T-cell (primary cell): ENCODE measurements around the gene APH1B. TPM values are rescaled to one million over a fixed set of nuclear protein-coding genes. Genes with fewer than 3 reads are reported as not detected.

ENCODE experiments used
- ATAC-seq, 4 experiments: fragments of 200-7000 bp in 3 of 4; fragments of 150-1000 bp in 1 of 4; cut with Tn5 transposase; replicated peaks in 1 of 4; 1 replicate in 3 of 4; 2 replicates in 1 of 4; pipeline ENCODE4 v1.10.0; 2021; ENCODE audit warnings: moderate library complexity in 3 of 4, mild to moderate bottlenecking in 2 of 4, moderate number of reproducible peaks in 1 of 4
- CTCF ChIA-PET, 2 donors: fragments of 300-600 bp; sonication (Branson Sonifier 250); formaldehyde crosslinking; loops; one replicate each; lab custom pipeline; 2022; ENCODE audit warnings: antibody characterized with exemption in 2 of 2; lab: Charles Lee
- POLR2A ChIA-PET, 2 donors: fragments of 300-600 bp; sonication (Branson Sonifier 250); formaldehyde crosslinking; loops; one replicate each; lab custom pipeline; 2022; ENCODE audit warnings: antibody characterized with exemption in 2 of 2; lab: Charles Lee
- DNase-seq, 35 experiments: peaks; one replicate each; pipeline versions ENCODE4 v3.0.0 to v3.0.0-alpha.2; 2013 to 2023
- H3K27ac ChIP-seq: one replicate; pipeline ENCODE4 v1.5.1; 2013; ENCODE audit warnings: low read length
- H3K27me3 ChIP-seq, 2 experiments: replicated peaks in 1 of 2; 1 replicate in 1 of 2; 2 replicates in 1 of 2; pipeline versions ENCODE4 v1.6.1 to v1.7.0; 2013; ENCODE audit warnings: low read length in 1 of 2, mixed read lengths in 1 of 2; ENCODE audit not compliant: control insufficient read depth in 2 of 2, insufficient read depth in 2 of 2; ENCODE audit errors: extremely low read depth in 1 of 2
- H3K36me3 ChIP-seq, 2 donors: 1 replicate in 1 of 2; 2 replicates in 1 of 2; pipeline versions ENCODE4 v1.6.1 to v1.7.0; 2013; ENCODE audit warnings: low read length in 1 of 2; ENCODE audit not compliant: control insufficient read depth in 2 of 2, insufficient read depth in 1 of 2; ENCODE audit errors: extremely low read depth in 1 of 2
- H3K4me1 ChIP-seq, 2 experiments: 1 replicate in 1 of 2; 2 replicates in 1 of 2; pipeline versions ENCODE4 v1.6.1 to v1.7.0; 2013; ENCODE audit warnings: low read length in 2 of 2, mixed read lengths in 1 of 2; ENCODE audit not compliant: insufficient read depth in 2 of 2, control insufficient read depth in 1 of 2; ENCODE audit errors: extremely low read depth in 1 of 2
- H3K4me3 ChIP-seq, 2 donors: 1 replicate in 1 of 2; 2 replicates in 1 of 2; pipeline versions ENCODE4 v1.5.1 to v1.7.0; 2013; ENCODE audit warnings: mild to moderate bottlenecking in 2 of 2, low read length in 1 of 2, moderate library complexity in 1 of 2; ENCODE audit not compliant: control insufficient read depth in 1 of 2; ENCODE audit errors: extremely low read depth in 1 of 2
- H3K9me3 ChIP-seq: 2 replicates; pipeline ENCODE4 v1.7.0; 2013
- H3K27ac Mint-ChIP-seq, 2 donors: one replicate each; pipeline ENCODE4 v1.8.0; 2020 to 2021; ENCODE audit warnings: mild to moderate bottlenecking in 2 of 2, mixed read lengths in 2 of 2
- H3K27me3 Mint-ChIP-seq, 2 donors: one replicate each; pipeline ENCODE4 v1.8.0; 2021 to 2022; ENCODE audit warnings: mixed read lengths in 2 of 2
- H3K36me3 Mint-ChIP-seq: one replicate; pipeline ENCODE4 v1.8.0; 2021; ENCODE audit warnings: mixed read lengths
- H3K4me1 Mint-ChIP-seq, 3 donors: one replicate each; pipeline ENCODE4 v1.8.0; 2020 to 2022; ENCODE audit warnings: mixed read lengths in 3 of 3, mild to moderate bottlenecking in 1 of 3
- H3K4me3 Mint-ChIP-seq, 3 donors: one replicate each; pipeline ENCODE4 v1.8.0; 2020 to 2022; ENCODE audit warnings: mild to moderate bottlenecking in 3 of 3, mixed read lengths in 3 of 3, moderate library complexity in 3 of 3
- H3K9me3 Mint-ChIP-seq, 3 donors: one replicate each; pipeline ENCODE4 v1.8.0; 2020 to 2022; ENCODE audit warnings: mixed read lengths in 3 of 3
- WGBS: methylation state at CpG from one replicate; pipeline ENCODE4 v1.1.5; 2013; ENCODE audit warnings: missing lambda C conversion rate; ENCODE audit not compliant: insufficient coverage; 5-methylcytosine and 5-hydroxymethylcytosine counted together
- total RNA-seq, 35 experiments: library from RNA in 6 of 35; stranded (reverse) in 6 of 35; fragments of 120-200 nt in 1 of 35; gene quantifications; one replicate each; pipeline versions ENCODE4 v1.2.1 to v1.2.4 and lab custom pipeline; 2013 to 2026

The APH1B gene
- total RNA-seq, 5 donors from 2014 or later (not counting 1 experiment from before 2014, with no cell fraction given) = 17.0 to 27.4 (median 20.9) TPM

- H3K36me3 ChIP-seq = no peaks in the 10 kb centered on the region
- Mint-ChIP-seq H3K4me3 (no peak overlapping the region), H3K36me3 (no peaks in the 10 kb centered on the region), H3K27ac (no peak overlapping the region), H3K9me3 (no peaks in the 10 kb centered on the region), H3K27me3 (peaks cover 5 to 9% of the 10 kb centered on the region in 2 donors), H3K4me1 (no peaks in the 10 kb centered on the region)
- no peaks in the 10 kb centered on the region for H3K9me3 ChIP-seq
- ATAC-seq (no peak), DNase-seq (no peak)
- CTCF ChIA-PET = no interaction called here
- H3K4me1 ChIP-seq = no peaks in the 10 kb centered on the region
- H3K27ac ChIP-seq = no peak overlapping the region
- H3K4me3 ChIP-seq = no peak overlapping the region
- H3K27me3 ChIP-seq = peaks cover 0 to 3% of the 10 kb centered on the region in 2 experiments
- WGBS = 100% methylated on average over 4 of the region's 4 CpGs
- POLR2A ChIA-PET = no interaction called here
Observed at GRCh38 chr15:63357061-63357460, 79.7 kb downstream of the APH1B start.

- H3K27ac ChIP-seq = no peak overlapping the region
- no peaks in the 10 kb centered on the region for H3K4me1 ChIP-seq
- ATAC-seq = no peak
- Mint-ChIP-seq H3K9me3 (no peaks in the 10 kb centered on the region), H3K27me3 (peaks cover 5 to 12% of the 10 kb centered on the region in 2 donors), H3K4me1 (no peaks in the 10 kb centered on the region), H3K27ac (no peak overlapping the region), H3K4me3 (no peak overlapping the region), H3K36me3 (no peaks in the 10 kb centered on the region)
- DNase-seq = no peak
- no peak overlapping the region for H3K4me3 ChIP-seq
- ChIA-PET CTCF (no interaction called here), POLR2A (no interaction called here)
- H3K36me3 ChIP-seq = no peaks in the 10 kb centered on the region
- H3K9me3 ChIP-seq = no peaks in the 10 kb centered on the region
- peaks cover 0 to 7% of the 10 kb centered on the region in 2 experiments for H3K27me3 ChIP-seq
- no CpG with 5 or more reads among the region's 3 CpGs for WGBS
Observed at GRCh38 chr15:63357731-63358130, 80.3 kb downstream of the APH1B start.

DNA sequence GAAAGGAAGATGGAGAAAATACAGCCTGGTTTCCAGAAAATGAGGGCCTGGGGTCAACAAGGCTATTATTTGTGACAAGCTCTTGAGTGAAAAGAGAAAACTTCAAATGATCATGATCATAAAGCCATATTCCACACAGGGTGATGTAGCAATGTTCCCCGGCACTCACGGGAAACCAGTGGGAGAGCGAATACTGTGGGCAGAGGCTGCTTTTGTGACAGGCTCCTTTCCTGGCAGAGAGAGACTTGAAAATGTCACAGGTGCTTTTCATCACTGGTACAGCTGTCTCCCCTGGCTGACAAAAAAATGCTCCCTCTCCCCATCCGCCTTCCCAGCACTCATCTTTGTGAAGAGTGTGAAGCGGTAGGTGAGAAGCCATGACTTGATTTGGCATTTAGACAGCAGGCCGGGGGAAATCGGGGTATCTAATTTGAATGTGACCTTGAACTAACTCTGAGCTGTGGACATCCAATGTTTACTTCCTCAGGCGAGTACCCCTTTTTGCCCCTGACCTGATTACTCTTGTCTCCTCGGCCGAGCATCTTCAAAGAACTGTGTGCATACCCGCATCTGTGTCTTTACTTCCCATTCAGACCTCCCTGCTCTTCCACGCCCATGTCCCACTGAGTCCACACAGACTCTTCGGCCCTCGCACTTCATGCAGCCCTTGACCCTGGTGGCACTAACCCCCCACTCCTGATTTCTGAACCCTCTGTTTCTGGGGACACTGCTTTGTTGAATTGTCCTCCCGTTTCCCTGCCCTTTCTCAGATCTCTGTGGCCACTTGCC, 81.0 kb downstream of the APH1B start:
- H3K4me3 Mint-ChIP-seq = no peak overlapping the region
- no peak overlapping the region for H3K27ac ChIP-seq
- no peak for ATAC-seq
- no peaks in the 10 kb centered on the region for H3K36me3 Mint-ChIP-seq
- H3K4me3 ChIP-seq = no peak overlapping the region
- H3K9me3 Mint-ChIP-seq = no peaks in the 10 kb centered on the region
- WGBS = 82% methylated on average over 14 of the region's 15 CpGs
- CTCF ChIA-PET = no interaction called here
- no peaks in the 10 kb centered on the region for H3K4me1 ChIP-seq
- no peaks in the 10 kb centered on the region for H3K9me3 ChIP-seq
- H3K36me3 ChIP-seq = no peaks in the 10 kb centered on the region
- H3K27me3 Mint-ChIP-seq = peaks cover 5 to 12% of the 10 kb centered on the region in 2 donors
- H3K4me1 Mint-ChIP-seq = no peaks in the 10 kb centered on the region
- H3K27me3 ChIP-seq = peaks cover 0 to 7% of the 10 kb centered on the region in 2 experiments
- POLR2A ChIA-PET = no interaction called here
- no peak for DNase-seq
- H3K27ac Mint-ChIP-seq = no peak overlapping the region

Other genes with a start within 250 kb of the APH1B start
- gene TPM1, start 234.9 kb upstream of the APH1B start, total RNA-seq = 10 to 100 TPM; 12.1 to 27.0 (median 23.3) TPM
- 10 to 100 TPM; 10.9 to 14.9 (median 12.2) TPM for gene LACTB, start 155.7 kb upstream of the APH1B start, total RNA-seq
- gene RPS27L, start 120.1 kb upstream of the APH1B start, total RNA-seq = 100 to 1,000 TPM in 3 of 5 donors, 10 to 100 TPM in 2; 48.3 to 123 (median 106) TPM
- 10 to 100 TPM; 52.2 to 66.7 (median 55.7) TPM for gene RAB8B, start 88.0 kb upstream of the APH1B start, total RNA-seq
- gene CA12, start 104.2 kb downstream of the APH1B start, total RNA-seq = under 1 TPM in 3 of 5 donors, not detected in 2; 0.12 to 0.51 (median 0.30) TPM
- gene USP3, start 227.0 kb downstream of the APH1B start, total RNA-seq = 100 to 1,000 TPM; 123 to 265 (median 130) TPM